KMS-11 (cell line): Measurements from ENCODE around the gene PRKG1.

Source experiments
- H2AFZ ChIP-seq: fragments of 200-600 bp; sonication (generic); 2 replicates; pipeline ENCODE4 v1.6.1; 2016; ENCODE audit warnings: antibody characterized with exemption, mixed run types, low read depth
- H3K27ac ChIP-seq: fragments of 200-600 bp; sonication (generic); 2 replicates; pipeline ENCODE4 v1.6.1; 2016; ENCODE audit warnings: mild to moderate bottlenecking, mixed run types
- H3K27me3 ChIP-seq: fragments of 200-600 bp; sonication (generic); 2 replicates; pipeline ENCODE4 v1.6.1; 2017; ENCODE audit warnings: mild to moderate bottlenecking, low read depth, mixed run types, moderate library complexity; ENCODE audit not compliant: insufficient read depth
- H3K36me3 ChIP-seq: fragments of 200-600 bp; sonication (generic); 2 replicates; pipeline ENCODE4 v1.6.1; 2017; ENCODE audit warnings: mild to moderate bottlenecking, mixed run types; ENCODE audit not compliant: insufficient read depth
- H3K4me1 ChIP-seq: fragments of 200-600 bp; sonication (generic); 2 replicates; pipeline ENCODE4 v1.6.1; 2016; ENCODE audit warnings: mild to moderate bottlenecking, low read depth, mixed run types; ENCODE audit not compliant: poor library complexity, severe bottlenecking
- H3K4me2 ChIP-seq: fragments of 200-600 bp; sonication (generic); 2 replicates; pipeline ENCODE4 v1.7.0; 2016; ENCODE audit warnings: mild to moderate bottlenecking, mixed run types
- H3K4me3 ChIP-seq: fragments of 200-600 bp; sonication (generic); IDR thresholded peaks from 2 replicates; pipeline ENCODE4 v1.6.1; 2017; ENCODE audit warnings: low read depth, low read length, mixed read lengths; ENCODE audit not compliant: insufficient read depth
- H3K79me2 ChIP-seq: fragments of 200-600 bp; sonication (generic); 2 replicates; pipeline ENCODE4 v1.6.1; 2016; ENCODE audit warnings: low read depth, mixed run types; ENCODE audit not compliant: insufficient read depth
- H3K9ac ChIP-seq: fragments of 200-600 bp; sonication (generic); 2 replicates; pipeline ENCODE4 v1.6.1; 2016; ENCODE audit warnings: mild to moderate bottlenecking, mixed run types
- H4K20me1 ChIP-seq: fragments of 200-600 bp; sonication (generic); 2 replicates; pipeline ENCODE4 v1.6.1; 2016; ENCODE audit warnings: mild to moderate bottlenecking, mixed run types; ENCODE audit not compliant: insufficient read depth
- CTCF ChIP-seq: fragments of 200-600 bp; sonication (generic); conservative IDR thresholded peaks from 2 replicates; pipeline ENCODE4 v1.6.1; 2017; ENCODE audit warnings: low read depth, mild to moderate bottlenecking, antibody characterized with exemption, low read length, moderate library complexity, mixed read lengths

The PRKG1 gene

GRCh38 chr10:52220947-52221346 lies 1146.7 kb downstream of the PRKG1 start:
- Histone ChIP-seq H3K4me3 (no peak overlapping the region), H3K27me3 (no peaks in the 10 kb centered on the region), H4K20me1 (no peaks in the 10 kb centered on the region), H3K4me1 (peaks cover under 1% of the 10 kb centered on the region), H3K27ac (no peak overlapping the region), H3K4me2 (no peak overlapping the region), H3K79me2 (no peaks in the 10 kb centered on the region), H2AFZ (no peak overlapping the region), H3K36me3 (no peaks in the 10 kb centered on the region), H3K9ac (no peak overlapping the region)
- TF ChIP-seq CTCF = no peak

GRCh38 chr10:52221923-52222322 lies 1147.6 kb downstream of the PRKG1 start:
- Histone ChIP-seq H3K27ac (no peak overlapping the region), H3K9ac (no peak overlapping the region), H4K20me1 (no peaks in the 10 kb centered on the region), H3K4me2 (no peak overlapping the region), H3K36me3 (no peaks in the 10 kb centered on the region), H3K4me1 (no peaks in the 10 kb centered on the region), H3K4me3 (no peak overlapping the region), H3K79me2 (no peaks in the 10 kb centered on the region), H3K27me3 (no peaks in the 10 kb centered on the region), H2AFZ (no peak overlapping the region)
- no peak for TF ChIP-seq CTCF

GRCh38 chr10:52226197-52226847 lies 1152.0 kb downstream of the PRKG1 start:
- H3K4me2 ChIP-seq = no peak overlapping the region
- no peaks in the 10 kb centered on the region for H3K36me3 ChIP-seq
- H3K9ac ChIP-seq = no peak overlapping the region
- H3K79me2 ChIP-seq = no peaks in the 10 kb centered on the region
- no peaks in the 10 kb centered on the region for H3K27me3 ChIP-seq
- no peak overlapping the region for H3K4me3 ChIP-seq
- H4K20me1 ChIP-seq = no peaks in the 10 kb centered on the region
- TF ChIP-seq CTCF = no peak
- H3K27ac ChIP-seq = no peak overlapping the region
- no peaks in the 10 kb centered on the region for H3K4me1 ChIP-seq
- H2AFZ ChIP-seq = no peak overlapping the region

- no peaks in the 10 kb centered on the region for H3K36me3 ChIP-seq
- H3K9ac ChIP-seq = no peak overlapping the region
- no peak overlapping the region for H3K27ac ChIP-seq
- H4K20me1 ChIP-seq = no peaks in the 10 kb centered on the region
- no peak overlapping the region for H3K4me2 ChIP-seq
- peaks cover 11% of the 10 kb centered on the region for H3K4me1 ChIP-seq
- no peaks in the 10 kb centered on the region for H3K79me2 ChIP-seq
- no peak overlapping the region for H3K4me3 ChIP-seq
- H3K27me3 ChIP-seq = no peaks in the 10 kb centered on the region
- H2AFZ ChIP-seq = no peak overlapping the region
- TF ChIP-seq CTCF = no peak
These were observed 1154.3 kb downstream of the PRKG1 start for GRCh38 chr10:52228556-52228955.
